Measurements from ENCODE around the gene SMIM41. TPM values are rescaled to one million over a fixed set of nuclear protein-coding genes. Genes with fewer than 3 reads are reported as not detected.

The SMIM41 gene
- total RNA-seq, 1 experiment from 2014 or later = not detected

DNA sequence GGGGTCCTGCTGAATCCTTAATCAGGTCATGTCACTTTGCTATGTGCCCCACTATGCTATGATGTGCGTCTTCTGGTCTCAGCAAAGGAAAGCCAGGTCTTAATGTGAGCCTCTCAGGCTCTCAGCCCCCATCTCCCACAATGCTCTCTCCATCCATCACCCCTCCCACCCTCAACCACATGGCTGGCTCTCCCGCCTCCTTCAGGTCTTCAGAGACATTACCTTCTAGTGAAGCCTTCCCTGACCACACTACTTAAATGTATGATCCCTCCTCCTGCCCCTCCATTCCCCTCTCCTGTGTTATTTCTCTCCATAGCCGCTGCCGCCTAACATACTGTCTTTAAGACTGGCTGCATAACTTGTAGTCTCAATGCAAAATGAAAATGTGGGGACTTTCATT, 61.8 kb downstream of the SMIM41 start:
- H2AFZ ChIP-seq = no peak overlapping the region
- no TSS peak for BruUV-seq (replicated peaks)
- H3K4me3 ChIP-seq = no peak overlapping the region
- TF ChIP-seq, protein P1, sequence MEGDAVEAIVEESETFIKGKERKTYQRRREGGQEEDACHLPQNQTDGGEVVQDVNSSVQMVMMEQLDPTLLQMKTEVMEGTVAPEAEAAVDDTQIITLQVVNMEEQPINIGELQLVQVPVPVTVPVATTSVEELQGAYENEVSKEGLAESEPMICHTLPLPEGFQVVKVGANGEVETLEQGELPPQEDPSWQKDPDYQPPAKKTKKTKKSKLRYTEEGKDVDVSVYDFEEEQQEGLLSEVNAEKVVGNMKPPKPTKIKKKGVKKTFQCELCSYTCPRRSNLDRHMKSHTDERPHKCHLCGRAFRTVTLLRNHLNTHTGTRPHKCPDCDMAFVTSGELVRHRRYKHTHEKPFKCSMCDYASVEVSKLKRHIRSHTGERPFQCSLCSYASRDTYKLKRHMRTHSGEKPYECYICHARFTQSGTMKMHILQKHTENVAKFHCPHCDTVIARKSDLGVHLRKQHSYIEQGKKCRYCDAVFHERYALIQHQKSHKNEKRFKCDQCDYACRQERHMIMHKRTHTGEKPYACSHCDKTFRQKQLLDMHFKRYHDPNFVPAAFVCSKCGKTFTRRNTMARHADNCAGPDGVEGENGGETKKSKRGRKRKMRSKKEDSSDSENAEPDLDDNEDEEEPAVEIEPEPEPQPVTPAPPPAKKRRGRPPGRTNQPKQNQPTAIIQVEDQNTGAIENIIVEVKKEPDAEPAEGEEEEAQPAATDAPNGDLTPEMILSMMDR (conservative IDR thresholded peaks at IDR 0.05) = 0 out of 2 replicates have a peak, but pooled peaks have one; percentile 34
- TF ChIP-seq EZH2 (IDR thresholded peaks at IDR 0.05; ENCODE audit: low read depth) = no peak
- CTCF ChIA-PET = no interaction called here
- POLR2A ChIA-PET (ENCODE audit: unreplicated experiment) = no interaction called here
- H3K27me3 ChIP-seq (ENCODE audit: insufficient read depth, low read depth) = no peaks in the 10 kb centered on the region
- no peak overlapping the region for H3K27ac ChIP-seq
- peaks cover 33% of the 10 kb centered on the region; the same call in 1 of the 2 replicates for H3F3A ChIP-seq (ENCODE audit: insufficient read depth, low read depth)
- peaks cover 24% of the 10 kb centered on the region for H3K79me2 ChIP-seq (ENCODE audit: low read depth)
- intact Hi-C loops (cut with micrococcal nuclease; ENCODE audit: unreplicated experiment) = no loop called here
- 0 out of 2 replicates have a peak, but pooled peaks cover 5% of the 10 kb centered on the region for H3K36me3 ChIP-seq (ENCODE audit: low read depth)
- H4K20me1 ChIP-seq (ENCODE audit: insufficient read depth) = no peaks in the 10 kb centered on the region
- no peak for DNase-seq
- peaks cover 29% of the 10 kb centered on the region for H3K4me1 ChIP-seq (replicated peaks; ENCODE audit: insufficient read depth)
- no peaks in the 10 kb centered on the region for H3K9me2 ChIP-seq (ENCODE audit: insufficient read depth)
- H3K4me2 ChIP-seq = no peak overlapping the region
- H3K9me3 ChIP-seq (ENCODE audit: insufficient read depth, low read depth) = no peaks in the 10 kb centered on the region

DNA sequence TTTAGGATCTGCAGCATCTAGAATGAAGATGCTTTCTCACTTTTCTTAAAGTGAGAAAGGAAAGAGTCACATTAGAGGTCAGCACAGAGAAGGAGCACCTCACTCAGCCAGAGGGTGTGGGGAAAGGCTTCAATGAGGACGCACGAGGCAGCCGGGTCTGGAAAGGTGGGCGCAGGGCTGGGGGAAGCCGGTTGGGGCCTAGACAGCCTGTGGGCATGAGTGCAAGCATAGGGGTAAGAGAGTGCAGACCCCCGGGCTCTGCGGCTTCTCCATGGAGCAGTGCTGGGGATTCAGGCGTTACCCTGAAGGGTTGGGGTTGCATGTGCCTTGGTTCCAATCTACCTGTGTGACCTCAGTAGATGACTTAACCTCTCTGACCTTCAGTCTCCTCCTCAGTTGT, 62.4 kb downstream of the SMIM41 start:
- Histone ChIP-seq H3K4me2 (no peak overlapping the region), H3K9me3 (ENCODE audit: insufficient read depth, low read depth) (no peaks in the 10 kb centered on the region), H3K36me3 (ENCODE audit: low read depth) (peaks cover 5% of the 10 kb centered on the region; the same call in 1 of the 2 replicates), H3K9me2 (ENCODE audit: insufficient read depth) (no peaks in the 10 kb centered on the region), H3K27me3 (ENCODE audit: insufficient read depth, low read depth) (no peaks in the 10 kb centered on the region), H4K20me1 (ENCODE audit: insufficient read depth) (no peaks in the 10 kb centered on the region), H3K4me1 (replicated peaks; ENCODE audit: insufficient read depth) (peaks cover 29% of the 10 kb centered on the region), H3K4me3 (no peak overlapping the region), H2AFZ (no peak overlapping the region), H3K79me2 (ENCODE audit: low read depth) (peaks cover 30% of the 10 kb centered on the region), H3K27ac (no peak overlapping the region), H3F3A (ENCODE audit: insufficient read depth, low read depth) (peaks cover 37% of the 10 kb centered on the region; the same call in 1 of the 2 replicates)
- ChIA-PET POLR2A (ENCODE audit: unreplicated experiment) (no interaction called here), CTCF (no interaction called here)
- intact Hi-C loops (cut with micrococcal nuclease; ENCODE audit: unreplicated experiment) = loop anchor here (2.0 kb wide), 2 partner anchors 185 to 441 kb away; no protein-coding TSS in a partner anchor
- no TSS peak for BruUV-seq (replicated peaks)
- no peak for DNase-seq
- TF ChIP-seq, protein P1 (conservative IDR thresholded peaks at IDR 0.05) = no peak
- no peak for TF ChIP-seq EZH2 (IDR thresholded peaks at IDR 0.05; ENCODE audit: low read depth)

DNA sequence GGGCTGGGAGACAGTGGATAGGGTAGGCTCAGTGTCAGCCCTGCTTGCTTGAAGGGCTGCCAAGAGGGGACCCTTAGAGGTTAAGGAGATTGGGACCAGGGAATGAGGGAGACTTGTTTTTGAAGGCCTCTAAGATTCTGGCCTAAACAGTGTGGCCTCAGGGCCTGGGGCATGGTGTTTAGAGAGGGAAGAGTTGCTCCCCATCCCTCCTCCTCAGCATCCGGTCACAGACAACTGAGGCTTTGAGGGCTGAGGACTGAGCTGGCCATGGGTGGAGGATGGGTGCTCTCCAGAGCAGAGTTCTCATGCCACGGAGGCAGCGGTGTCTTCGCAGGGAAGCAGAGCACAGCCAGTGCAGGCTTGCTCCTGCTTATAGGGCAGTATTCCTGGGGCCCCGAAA, 62.9 kb downstream of the SMIM41 start:
- H3F3A ChIP-seq (ENCODE audit: insufficient read depth, low read depth) = peaks cover 38% of the 10 kb centered on the region; the same call in 1 of the 2 replicates
- intact Hi-C loops (cut with micrococcal nuclease; ENCODE audit: unreplicated experiment) = loop anchor here (2.0 kb wide), 2 partner anchors 184 to 440 kb away; no protein-coding TSS in a partner anchor
- ChIA-PET POLR2A (ENCODE audit: unreplicated experiment) (no interaction called here), CTCF (no interaction called here)
- H3K27ac ChIP-seq = no peak overlapping the region
- no peaks in the 10 kb centered on the region for H4K20me1 ChIP-seq (ENCODE audit: insufficient read depth)
- no peaks in the 10 kb centered on the region for H3K9me2 ChIP-seq (ENCODE audit: insufficient read depth)
- no TSS peak for BruUV-seq (replicated peaks)
- H3K4me3 ChIP-seq = no peak overlapping the region
- peaks cover 29% of the 10 kb centered on the region for H3K4me1 ChIP-seq (replicated peaks; ENCODE audit: insufficient read depth)
- H3K9me3 ChIP-seq (ENCODE audit: insufficient read depth, low read depth) = no peaks in the 10 kb centered on the region
- no peak overlapping the region for H3K4me2 ChIP-seq
- no peaks in the 10 kb centered on the region for H3K27me3 ChIP-seq (ENCODE audit: insufficient read depth, low read depth)
- no peak for DNase-seq
- peaks cover 32% of the 10 kb centered on the region for H3K79me2 ChIP-seq (ENCODE audit: low read depth)
- H2AFZ ChIP-seq = no peak overlapping the region
- peaks cover 5% of the 10 kb centered on the region; the same call in 1 of the 2 replicates for H3K36me3 ChIP-seq (ENCODE audit: low read depth)
- TF ChIP-seq EZH2 (IDR thresholded peaks at IDR 0.05; ENCODE audit: low read depth) = no peak
- TF ChIP-seq, protein P1 (conservative IDR thresholded peaks at IDR 0.05) = no peak
